Esophagus muscularis mucosa (tissue), 4 donors: ENCODE data around the gene MKRN2. TPM values are rescaled to one million over a fixed set of nuclear protein-coding genes. Genes with fewer than 3 reads are reported as not detected.

Experiments
- DNase-seq: peaks from one replicate; pipeline ENCODE4 v3.0.0-alpha.2; 2017; ENCODE audit errors: extremely low spot score
- H3K27ac ChIP-seq, 4 donors: fragments of 200-600 bp; sonication (generic); replicated peaks in 1 of 4; 1 replicate in 3 of 4; 2 replicates in 1 of 4; pipeline ENCODE4 v1.5.1; 2016 to 2019; ENCODE audit warnings: mild to moderate bottlenecking in 1 of 4
- H3K27me3 ChIP-seq, 4 donors: fragments of 200-600 bp; sonication (generic); one replicate each; pipeline versions ENCODE4 v1.5.1 to v1.6.0; 2016 to 2019
- H3K36me3 ChIP-seq, 4 donors: fragments of 200-600 bp; sonication (generic); one replicate each; pipeline ENCODE4 v1.5.1; 2016 to 2019
- H3K4me1 ChIP-seq, 4 donors: fragments of 200-600 bp; sonication (generic); one replicate each; pipeline ENCODE4 v1.5.1; 2016 to 2019
- H3K4me3 ChIP-seq, 4 donors: fragments of 200-600 bp; sonication (generic); 1 replicate in 2 of 4; 2 replicates in 2 of 4; pipeline ENCODE4 v1.5.1; 2016 to 2019; ENCODE audit warnings: mild to moderate bottlenecking in 4 of 4, moderate library complexity in 1 of 4
- H3K9me3 ChIP-seq, 4 donors: fragments of 200-600 bp; sonication (generic); 1 replicate in 3 of 4; 2 replicates in 1 of 4; pipeline ENCODE4 v1.5.1; 2016 to 2019
- CTCF ChIP-seq, 3 experiments: fragments of 200-600 bp in 2 of 3; fragments of 450-650 bp in 1 of 3; sonication (generic) in 2 of 3; IDR thresholded peaks; one replicate each; pipeline ENCODE4 v1.5.1; 2017 to 2019; ENCODE audit warnings: antibody characterized with exemption in 3 of 3, mild to moderate bottlenecking in 2 of 3, moderate library complexity in 1 of 3
- EP300 ChIP-seq: sonication (generic); formaldehyde crosslinking; IDR thresholded peaks from one replicate; pipeline ENCODE4 v1.6.1; 2017; ENCODE audit warnings: antibody characterized with exemption
- POLR2A ChIP-seq: fragments of 450-650 bp; IDR thresholded peaks from one replicate; pipeline ENCODE4 v1.6.1; 2017; ENCODE audit warnings: antibody characterized with exemption, moderate library complexity, mild to moderate bottlenecking, low read depth
- POLR2AphosphoS5 ChIP-seq, 2 donors: sonication (generic); formaldehyde crosslinking; IDR thresholded peaks; one replicate each; pipeline ENCODE4 v1.6.1; 2017; ENCODE audit warnings: antibody characterized with exemption in 2 of 2
- WGBS: methylation state at CpG from one replicate; pipeline ENCODE4 v1.1.5; 2018; 5-methylcytosine and 5-hydroxymethylcytosine counted together
- intact Hi-C: fragments of 100-400 bp; cut with DNase I; formaldehyde crosslinking; loops from one replicate; pipeline ENCODE4 v1.15.1; 2023
- total RNA-seq, 4 donors: library from RNA; depleted of rRNA; stranded (reverse); fragments of >200 nt; gene quantifications; one replicate each; pipeline versions ENCODE4 v1.1.0 to v1.2.1, GENCODE V29; 2016

The MKRN2 gene
- total RNA-seq, 4 donors from 2014 or later, result 29.5 to 55.1 (median 38.0) TPM

GRCh38 chr3:12566976-12567375 is 10.1 kb downstream of the MKRN2 start:
- Histone ChIP-seq H3K36me3 (peaks cover 13 to 34% (median 30%) of the 10 kb centered on the region in 4 donors), H3K4me1 (peaks cover 15 to 23% (median 19%) of the 10 kb centered on the region in 4 donors), H3K27ac (no peak overlapping the region), H3K4me3 (no peak overlapping the region), H3K27me3 (no peaks in the 10 kb centered on the region), H3K9me3 (peaks cover 0 to 7% (median 2%) of the 10 kb centered on the region in 4 donors)
- TF ChIP-seq EP300 (no peak), POLR2A (no peak), POLR2AphosphoS5 (IDR thresholded peaks at IDR 0.05) (no peak), CTCF (IDR thresholded peaks at IDR 0.05) (no peak)
- intact Hi-C loops, result no loop called here
- no peak for DNase-seq

GRCh38 chr3:12568747-12569146 is 11.9 kb downstream of the MKRN2 start:
- DNase-seq, result no peak
- TF ChIP-seq EP300 (no peak), POLR2AphosphoS5 (IDR thresholded peaks at IDR 0.05) (no peak), POLR2A (no peak), CTCF (IDR thresholded peaks at IDR 0.05) (no peak)
- Histone ChIP-seq H3K27me3 (no peaks in the 10 kb centered on the region), H3K36me3 (peaks cover 28 to 51% (median 48%) of the 10 kb centered on the region in 4 donors), H3K4me3 (no peak overlapping the region), H3K27ac (no peak overlapping the region), H3K9me3 (peaks cover 0 to 7% (median 2%) of the 10 kb centered on the region in 4 donors), H3K4me1 (peaks cover 0 to 7% (median 5%) of the 10 kb centered on the region in 4 donors)
- intact Hi-C loops, result no loop called here
- WGBS, result 81% methylated on average over 3 of the region's 3 CpGs

- peaks cover 0 to 7% (median 2%) of the 10 kb centered on the region in 4 donors for H3K9me3 ChIP-seq
- intact Hi-C loops, result no loop called here
- no peak overlapping the region for H3K4me3 ChIP-seq
- 91% methylated on average over 6 of the region's 6 CpGs for WGBS
- H3K36me3 ChIP-seq, result peaks cover 39 to 62% (median 59%) of the 10 kb centered on the region in 4 donors
- TF ChIP-seq CTCF (IDR thresholded peaks at IDR 0.05), result no peak
- TF ChIP-seq POLR2A, result no peak
- no peak for TF ChIP-seq EP300
- no peak for TF ChIP-seq POLR2AphosphoS5 (IDR thresholded peaks at IDR 0.05)
- H3K4me1 ChIP-seq, result peaks cover 4 to 9% (median 8%) of the 10 kb centered on the region in 4 donors
- DNase-seq, result no peak
- no peak overlapping the region for H3K27ac ChIP-seq
- no peaks in the 10 kb centered on the region for H3K27me3 ChIP-seq
These were observed 12.9 kb downstream of the MKRN2 start for GRCh38 chr3:12569836-12570235.

GRCh38 chr3:12571986-12572385 is 15.1 kb downstream of the MKRN2 start:
- no peaks in the 10 kb centered on the region for H3K9me3 ChIP-seq
- intact Hi-C loops, result no loop called here
- H3K27me3 ChIP-seq, result no peaks in the 10 kb centered on the region
- DNase-seq, result no peak
- no peak for TF ChIP-seq POLR2A
- TF ChIP-seq CTCF (IDR thresholded peaks at IDR 0.05), result no peak
- TF ChIP-seq POLR2AphosphoS5 (IDR thresholded peaks at IDR 0.05), result no peak
- TF ChIP-seq EP300, result no peak
- H3K4me1 ChIP-seq, result peaks cover 0 to 13% (median 7%) of the 10 kb centered on the region in 4 donors
- peaks cover 61 to 84% (median 81%) of the 10 kb centered on the region in 4 donors for H3K36me3 ChIP-seq
- H3K4me3 ChIP-seq, result no peak overlapping the region
- no peak overlapping the region for H3K27ac ChIP-seq
- 96% methylated on average over 7 of the region's 11 CpGs for WGBS

- TF ChIP-seq CTCF (IDR thresholded peaks at IDR 0.05) (no peak), POLR2AphosphoS5 (IDR thresholded peaks at IDR 0.05) (no peak), POLR2A (no peak), EP300 (no peak)
- Histone ChIP-seq H3K27ac (no peak overlapping the region), H3K27me3 (no peaks in the 10 kb centered on the region), H3K4me1 (peaks cover 0 to 9% (median 7%) of the 10 kb centered on the region in 4 donors), H3K4me3 (no peak overlapping the region), H3K36me3 (peaks cover 70 to 100% (median 95%) of the 10 kb centered on the region in 4 donors), H3K9me3 (no peaks in the 10 kb centered on the region)
- intact Hi-C loops, result no loop called here
- whole genome bisulfite sequencing, result 98% methylated on average over 5 of the region's 6 CpGs
- DNase-seq, result no peak
These were observed 17.2 kb downstream of the MKRN2 start for GRCh38 chr3:12574131-12574530.
